Neural progenitor cell (in vitro differentiated cells): ENCODE measurements around the gene DHRS4L2.
"Not testable (repeated sequence)": the region's sequence is repeated elsewhere in the genome, so short reads cannot be mapped to it uniquely, and the experiment has no call there.

ENCODE experiments used
- EZH2 ChIP-seq: fragments of 200-600 bp; sonication (generic); IDR thresholded peaks from 2 replicates; pipeline ENCODE4 v1.6.1; 2017; ENCODE audit warnings: antibody characterized with exemption, mild to moderate bottlenecking, moderate library complexity
- TF ChIP-seq, protein P1 (sequence below): fragments of 200-600 bp; sonication (generic); IDR thresholded peaks from 2 replicates; pipeline ENCODE4 v1.5.1; 2017; ENCODE audit warnings: antibody characterized with exemption, mild to moderate bottlenecking

DNA sequence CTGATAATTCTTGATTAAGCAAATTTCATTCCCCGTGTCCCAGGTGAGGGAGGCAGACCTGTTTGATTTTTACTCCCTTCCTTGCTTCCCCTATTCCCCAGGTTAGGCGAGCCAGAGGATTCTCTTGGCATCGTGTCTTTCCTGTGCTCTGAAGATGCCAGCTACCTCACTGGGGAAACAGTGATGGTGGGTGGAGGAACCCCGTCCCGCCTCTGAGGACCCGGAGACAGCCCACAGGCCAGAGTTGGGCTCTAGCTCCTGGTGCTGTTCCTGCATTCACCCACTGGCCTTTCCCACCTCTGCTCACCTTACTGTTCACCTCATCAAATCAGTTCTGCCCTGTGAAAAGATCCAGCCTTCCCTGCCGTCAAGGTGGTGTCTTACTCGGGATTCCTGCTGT lies 62.0 kb downstream of the DHRS4L2 start:
- TF ChIP-seq, protein P1, sequence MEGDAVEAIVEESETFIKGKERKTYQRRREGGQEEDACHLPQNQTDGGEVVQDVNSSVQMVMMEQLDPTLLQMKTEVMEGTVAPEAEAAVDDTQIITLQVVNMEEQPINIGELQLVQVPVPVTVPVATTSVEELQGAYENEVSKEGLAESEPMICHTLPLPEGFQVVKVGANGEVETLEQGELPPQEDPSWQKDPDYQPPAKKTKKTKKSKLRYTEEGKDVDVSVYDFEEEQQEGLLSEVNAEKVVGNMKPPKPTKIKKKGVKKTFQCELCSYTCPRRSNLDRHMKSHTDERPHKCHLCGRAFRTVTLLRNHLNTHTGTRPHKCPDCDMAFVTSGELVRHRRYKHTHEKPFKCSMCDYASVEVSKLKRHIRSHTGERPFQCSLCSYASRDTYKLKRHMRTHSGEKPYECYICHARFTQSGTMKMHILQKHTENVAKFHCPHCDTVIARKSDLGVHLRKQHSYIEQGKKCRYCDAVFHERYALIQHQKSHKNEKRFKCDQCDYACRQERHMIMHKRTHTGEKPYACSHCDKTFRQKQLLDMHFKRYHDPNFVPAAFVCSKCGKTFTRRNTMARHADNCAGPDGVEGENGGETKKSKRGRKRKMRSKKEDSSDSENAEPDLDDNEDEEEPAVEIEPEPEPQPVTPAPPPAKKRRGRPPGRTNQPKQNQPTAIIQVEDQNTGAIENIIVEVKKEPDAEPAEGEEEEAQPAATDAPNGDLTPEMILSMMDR, result not testable (repeated sequence)
- TF ChIP-seq EZH2, result not testable (repeated sequence)
